ENCODE data around the gene RPRD1B.

Gene RPRD1B

DNA sequence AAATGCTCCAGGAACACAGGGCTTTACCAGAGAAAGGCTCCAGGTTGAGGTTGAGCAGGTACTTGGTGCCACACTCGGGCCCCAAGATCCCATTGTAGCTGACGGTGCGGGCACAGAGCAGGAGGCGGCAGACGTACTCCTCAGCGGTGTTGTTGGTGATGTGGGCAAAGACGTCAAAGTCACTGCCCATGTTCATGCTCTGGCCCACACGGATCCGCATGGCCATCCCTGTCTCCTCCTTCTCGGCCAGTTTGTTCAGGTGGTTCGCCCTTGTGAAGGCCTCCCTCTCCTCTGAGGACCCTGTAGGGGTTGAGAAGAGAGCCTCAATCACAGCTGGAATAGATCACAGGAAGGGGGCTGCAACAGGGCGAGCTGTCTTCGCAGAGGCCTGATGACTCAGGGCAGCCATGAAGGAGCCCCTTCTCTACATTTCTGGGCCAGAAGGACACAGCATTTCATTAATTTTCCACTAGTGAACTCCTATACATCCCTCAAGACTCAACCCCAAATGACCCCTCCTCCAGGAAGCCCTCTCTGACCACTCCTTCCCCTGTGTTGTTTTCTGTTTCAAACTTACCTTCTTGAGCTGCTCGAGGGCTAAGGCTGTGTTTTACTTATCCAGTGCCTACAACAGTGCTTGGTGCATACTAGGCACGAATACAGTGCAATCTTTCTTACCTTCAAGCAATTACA lies 104.7 kb downstream of the RPRD1B start:
- DNase-seq = no peak

DNA sequence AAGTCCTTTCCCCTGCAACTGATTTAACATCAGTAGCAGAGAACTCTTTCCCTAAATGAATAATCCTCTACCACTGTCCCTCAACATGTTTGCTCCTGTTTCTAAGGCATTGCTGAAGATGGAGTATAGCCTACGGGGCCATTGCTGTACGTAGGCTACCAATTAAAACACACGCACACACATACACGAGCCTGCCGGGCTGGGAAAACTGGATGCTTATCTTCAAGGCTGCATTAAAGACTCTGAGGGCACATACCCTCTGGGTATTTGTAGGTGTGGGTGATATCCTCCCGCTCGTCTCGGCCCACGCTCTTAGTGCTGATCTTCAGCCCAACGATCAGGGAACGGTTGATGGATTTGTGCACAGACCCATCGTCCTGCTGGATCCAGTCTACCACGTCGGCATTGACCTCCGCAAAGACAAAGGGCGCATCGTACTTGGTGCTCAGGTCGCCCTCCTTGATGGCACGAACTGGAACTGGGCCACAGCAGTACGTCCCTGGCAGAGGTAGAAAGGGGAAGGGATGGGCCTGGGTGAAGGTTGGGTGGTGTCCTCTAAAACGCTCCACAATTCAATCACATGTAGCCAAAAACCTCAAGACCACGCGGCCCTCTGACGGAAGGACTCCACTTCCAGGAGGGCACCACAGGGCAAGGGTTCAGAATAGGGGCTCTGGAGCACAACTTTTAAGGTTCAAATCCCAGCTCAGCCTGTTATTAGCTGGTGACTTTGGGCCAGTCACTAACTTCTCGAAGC lies 105.8 kb downstream of the RPRD1B start:
- DNase-seq = no peak

DNA sequence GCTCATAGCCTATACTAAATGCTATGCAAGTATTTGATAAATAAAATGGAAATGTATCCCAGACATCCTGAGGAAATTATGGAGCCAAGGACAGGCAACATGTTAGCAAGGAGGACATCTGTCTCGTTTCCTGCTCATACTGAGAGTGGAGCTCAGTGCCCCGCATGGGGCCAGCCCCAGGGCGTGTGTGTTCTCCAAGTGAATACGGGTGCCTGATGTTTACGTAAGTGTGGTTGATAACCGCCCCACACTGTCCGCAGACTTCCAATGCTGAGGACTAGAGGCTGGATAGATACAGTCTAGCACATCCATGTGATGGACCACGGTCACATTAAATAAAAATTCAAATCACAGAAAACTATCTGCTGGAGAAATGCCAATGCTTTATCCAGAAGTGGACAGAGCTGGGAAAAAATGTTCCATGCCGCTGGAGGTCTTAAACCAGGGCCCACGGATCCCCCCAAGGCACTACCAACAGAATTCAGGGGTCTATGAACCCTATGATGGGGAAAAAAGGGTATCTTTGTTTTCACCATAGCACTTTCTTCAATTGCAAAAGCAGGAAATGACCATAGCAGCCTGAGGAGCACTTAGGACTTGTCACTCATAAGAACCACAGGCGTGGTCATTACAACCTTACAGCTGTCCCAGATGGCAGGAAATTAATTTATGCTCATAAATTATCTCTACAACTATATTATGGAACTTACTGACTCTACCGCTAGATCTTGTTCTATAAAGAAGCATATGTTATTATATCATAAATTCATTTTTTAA lies 106.6 kb downstream of the RPRD1B start:
- no peak for DNase-seq

DNA sequence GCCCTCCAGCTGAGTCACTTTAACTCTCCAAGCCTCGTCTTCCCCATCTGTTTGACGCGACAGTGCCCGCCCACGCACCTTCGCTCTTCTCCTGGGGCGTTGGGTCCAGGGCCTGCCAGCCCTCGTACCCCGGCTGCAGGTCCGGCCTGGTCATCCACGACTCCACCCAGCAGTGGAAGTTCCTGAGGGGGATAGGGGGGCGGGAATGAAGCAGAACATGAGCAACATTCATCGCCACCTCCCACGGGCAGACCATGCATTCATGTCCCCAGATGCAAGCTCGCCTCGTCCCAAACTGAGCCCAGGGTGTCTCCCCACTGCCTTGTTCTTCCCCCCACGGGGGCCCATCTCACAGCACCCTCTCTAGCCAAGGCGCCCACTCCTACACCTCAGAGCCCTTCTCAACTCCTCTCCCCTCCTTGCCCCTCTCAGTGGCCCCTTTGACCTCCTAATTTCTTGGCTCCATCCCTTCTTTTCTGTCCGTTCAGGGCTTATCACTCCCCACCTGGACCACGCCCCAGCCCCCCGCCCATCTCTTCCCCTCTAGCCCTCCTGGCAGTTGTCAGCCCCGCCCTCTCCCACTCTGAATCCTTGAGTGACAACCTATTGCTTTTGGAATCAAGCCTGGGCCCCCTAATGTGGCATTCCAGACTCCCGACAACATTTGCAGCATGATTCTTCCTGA lies 107.8 kb downstream of the RPRD1B start:
- no peak for DNase-seq

All from bone marrow (tissue), 2 donors.